DMS 273 treated with DMSO at 0.1 percent for 48 hours (cell line): ENCODE results near the gene MBD2.
A peak's percentile ranks its signal among the peaks of the same experiment; 100 is the strongest.
"Not testable (repeated sequence)": the region's sequence is repeated elsewhere in the genome, so short reads cannot be mapped to it uniquely, and the experiment has no call there.

ENCODE experiments used
- DNase-seq: peaks from one replicate; lab custom pipeline; 2025; lab: John Stamatoyannopoulos, UW

MBD2 gene

GRCh38 chr18:54224379-54225014 is at the start of gene MBD2:
TSS of gene MBD2 (minus strand) at chr18:54224669. CDS start at chr18:54224559, 110 bp downstream.
- DNase-seq: peak; percentile 86

- no peak for DNase-seq
Observed at GRCh38 chr18:54269893-54270844, 45.7 kb upstream of the MBD2 start.

GRCh38 chr18:54268751-54269150 is 44.3 kb upstream of the MBD2 start:
- no peak for DNase-seq

- DNase-seq: no peak
Observed at GRCh38 chr18:54267701-54268100, 43.2 kb upstream of the MBD2 start.

GRCh38 chr18:54263904-54264336 is 39.5 kb upstream of the MBD2 start:
- DNase-seq: no peak

GRCh38 chr18:54261894-54262293 is 37.4 kb upstream of the MBD2 start:
- DNase-seq: no peak

- DNase-seq: no peak
Observed at GRCh38 chr18:54260396-54261072, 36.1 kb upstream of the MBD2 start.

- DNase-seq: not testable (repeated sequence)
Observed at GRCh38 chr18:54257818-54258217, 33.3 kb upstream of the MBD2 start.

- no peak for DNase-seq
Observed at GRCh38 chr18:54257015-54257414, 32.5 kb upstream of the MBD2 start.

- no peak for DNase-seq
Observed at GRCh38 chr18:54255141-54255540, 30.7 kb upstream of the MBD2 start.

GRCh38 chr18:54254265-54254758 is 29.8 kb upstream of the MBD2 start:
- DNase-seq: no peak

GRCh38 chr18:54251606-54252390 is 27.3 kb upstream of the MBD2 start:
- DNase-seq: no peak

- DNase-seq: no peak
Observed at GRCh38 chr18:54250846-54251261, 26.4 kb upstream of the MBD2 start.

- DNase-seq: no peak
Observed at GRCh38 chr18:54247511-54248175, 23.2 kb upstream of the MBD2 start.

GRCh38 chr18:54242327-54242726 is 17.9 kb upstream of the MBD2 start:
- DNase-seq: no peak

- DNase-seq: no peak
Observed at GRCh38 chr18:54241483-54241882, 17.0 kb upstream of the MBD2 start.

GRCh38 chr18:54240629-54241107 is 16.2 kb upstream of the MBD2 start:
- DNase-seq: no peak

GRCh38 chr18:54239601-54240000 is 15.1 kb upstream of the MBD2 start:
- DNase-seq: no peak

- DNase-seq: no peak
Observed at GRCh38 chr18:54239091-54239490, 14.6 kb upstream of the MBD2 start.

GRCh38 chr18:54238173-54238936 is 13.9 kb upstream of the MBD2 start:
- DNase-seq: no peak
